Measurements from ENCODE around the gene EPHA5.

The EPHA5 gene

DNA sequence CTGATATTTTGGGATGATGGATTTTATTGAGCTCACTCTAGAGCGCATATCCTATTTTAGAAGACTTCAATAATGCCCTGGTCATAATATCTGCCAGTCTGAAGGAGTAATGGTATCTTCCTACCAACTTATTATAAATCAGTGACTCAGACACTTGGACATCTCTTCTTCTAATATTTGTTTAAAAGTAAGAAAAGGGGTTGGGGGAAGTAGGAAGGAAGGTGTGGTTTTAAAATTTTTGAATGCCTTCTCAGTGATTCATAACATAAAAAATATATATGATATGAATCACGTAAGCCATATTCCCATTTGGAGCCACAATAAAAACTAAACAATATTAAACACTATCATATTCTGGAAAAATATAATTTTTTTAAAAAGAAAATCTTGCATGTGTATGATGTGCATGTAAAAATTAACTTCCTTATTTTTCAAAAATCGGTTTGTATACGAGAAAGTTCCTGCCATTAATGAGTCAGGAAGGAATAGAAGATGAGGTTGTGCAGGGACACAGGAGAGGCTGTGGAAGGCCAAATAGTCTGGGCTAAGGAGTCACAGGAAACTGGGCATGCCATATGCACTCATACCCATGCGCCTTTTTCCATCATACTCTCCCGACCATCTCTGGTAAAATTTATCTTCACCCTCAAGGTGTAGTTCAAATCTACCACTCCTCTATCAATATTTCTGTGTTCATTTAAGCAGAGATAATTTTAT, 286.5 kb downstream of the EPHA5 start:
- Mint-ChIP-seq H3K36me3 (ENCODE audit: insufficient read depth) (no peaks in the 10 kb centered on the region), H3K27me3 (no peaks in the 10 kb centered on the region), H3K4me1 (no peaks in the 10 kb centered on the region), H3K4me3 (no peak overlapping the region), H3K9me3 (no peaks in the 10 kb centered on the region), H3K27ac (ENCODE audit: low read depth) (no peak overlapping the region)
- DNase-seq (ENCODE audit: low spot score in 2 of 2) (no peak), ATAC-seq (replicated peaks; ENCODE audit: extremely low read depth, poor library complexity, severe bottlenecking) (no peak)

DNA sequence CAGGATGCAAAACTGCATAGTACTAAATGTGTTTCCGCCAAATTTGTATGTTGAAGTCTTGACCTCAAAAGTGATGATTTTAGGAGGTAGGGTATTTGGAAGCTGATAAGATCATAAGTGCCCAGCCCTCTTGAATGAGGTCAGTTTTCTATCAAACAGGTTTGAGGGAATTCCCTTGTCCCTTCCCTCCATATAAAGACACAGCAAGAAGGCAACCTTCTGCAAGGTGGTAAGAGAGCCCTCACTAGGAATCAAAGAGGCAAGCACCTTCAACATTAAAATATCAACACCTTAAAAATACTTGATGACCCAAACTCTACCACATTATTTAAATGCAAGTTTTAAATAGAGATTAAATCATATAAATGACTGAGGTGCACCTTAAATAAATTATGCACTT, 288.6 kb downstream of the EPHA5 start:
- no peak for ATAC-seq (replicated peaks; ENCODE audit: extremely low read depth, poor library complexity, severe bottlenecking)
- H3K27me3 Mint-ChIP-seq, result no peaks in the 10 kb centered on the region

DNA sequence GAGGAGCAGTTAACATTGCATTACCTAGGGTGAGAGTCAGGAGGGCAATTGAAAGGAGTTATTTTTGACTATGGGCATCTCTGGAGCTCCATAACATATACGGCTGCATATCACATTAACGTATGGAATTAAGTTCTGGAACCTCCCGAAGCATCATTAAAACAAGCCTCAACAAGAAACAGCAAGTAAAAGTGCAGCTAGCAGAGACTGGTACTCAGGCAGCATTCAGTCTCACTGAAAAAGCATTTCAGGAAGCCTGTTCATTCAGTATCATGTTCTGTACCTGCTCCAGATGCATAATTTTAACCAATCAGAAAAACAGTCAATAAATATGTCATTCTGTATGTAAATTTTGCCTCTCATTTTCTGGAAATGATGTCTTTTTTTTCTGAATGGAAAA, 299.6 kb downstream of the EPHA5 start:
- no peak for DNase-seq (ENCODE audit: low spot score in 2 of 2)
- Mint-ChIP-seq H3K36me3 (ENCODE audit: insufficient read depth) (no peaks in the 10 kb centered on the region), H3K27ac (ENCODE audit: low read depth) (no peak overlapping the region), H3K27me3 (no peaks in the 10 kb centered on the region), H3K4me1 (no peaks in the 10 kb centered on the region), H3K4me3 (no peak overlapping the region), H3K9me3 (peaks cover 17% of the 10 kb centered on the region)
- no peak for ATAC-seq (replicated peaks; ENCODE audit: extremely low read depth, poor library complexity, severe bottlenecking)

More for the DNA sequence above, 288.6 kb downstream of the EPHA5 start:
- Mint-ChIP-seq H3K27ac (ENCODE audit: low read depth) (no peak overlapping the region), H3K4me3 (no peak overlapping the region), H3K9me3 (peaks cover 4% of the 10 kb centered on the region), H3K4me1 (no peaks in the 10 kb centered on the region), H3K36me3 (ENCODE audit: insufficient read depth) (no peaks in the 10 kb centered on the region)
- no peak for DNase-seq (ENCODE audit: low spot score in 2 of 2)

DNA sequence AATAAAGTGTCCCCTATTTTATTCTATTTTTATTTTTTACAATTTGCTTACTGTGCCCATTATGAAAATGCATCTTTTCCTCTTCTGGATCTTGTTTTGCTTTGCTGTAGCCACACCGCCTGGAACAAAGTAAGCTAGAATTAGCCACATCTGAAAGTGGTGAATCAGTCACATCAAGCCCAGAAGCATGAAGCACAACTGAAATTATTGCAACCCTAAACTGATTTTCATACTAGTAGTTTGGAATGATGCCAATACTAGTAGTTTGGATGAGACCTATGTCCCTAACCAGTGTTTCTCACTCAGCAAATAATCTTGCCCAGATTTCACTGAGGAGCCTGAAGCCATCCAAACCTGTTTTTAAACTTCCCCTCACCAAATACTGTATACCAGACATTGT, 303.0 kb downstream of the EPHA5 start:
- Mint-ChIP-seq H3K4me1 (no peaks in the 10 kb centered on the region), H3K4me3 (no peak overlapping the region), H3K27me3 (no peaks in the 10 kb centered on the region), H3K9me3 (peaks cover 22% of the 10 kb centered on the region), H3K36me3 (ENCODE audit: insufficient read depth) (no peaks in the 10 kb centered on the region), H3K27ac (ENCODE audit: low read depth) (no peak overlapping the region)
- DNase-seq (ENCODE audit: low spot score in 2 of 2) (no peak), ATAC-seq (replicated peaks; ENCODE audit: extremely low read depth, poor library complexity, severe bottlenecking) (no peak)

DNA sequence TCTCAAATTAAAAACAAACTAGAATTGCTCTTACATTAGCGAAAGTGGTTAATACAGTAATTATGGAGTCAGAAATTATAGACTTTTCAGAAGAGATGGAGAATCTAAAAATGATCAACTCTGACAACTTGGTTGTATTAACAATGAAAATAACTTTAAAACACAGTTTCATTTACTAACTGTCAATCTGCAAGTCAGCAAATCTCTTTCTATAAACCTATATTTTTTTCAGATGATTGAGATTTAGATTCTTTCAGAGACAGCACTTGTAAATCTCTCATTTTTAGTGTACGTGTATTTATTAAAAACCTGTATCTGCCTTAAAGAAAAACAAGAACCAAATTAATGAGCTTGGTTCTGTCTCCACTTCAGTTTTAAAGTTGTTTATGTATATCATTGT, 311.4 kb downstream of the EPHA5 start:
- Mint-ChIP-seq H3K4me1 (no peaks in the 10 kb centered on the region), H3K9me3 (peaks cover 6% of the 10 kb centered on the region), H3K36me3 (ENCODE audit: insufficient read depth) (no peaks in the 10 kb centered on the region), H3K4me3 (no peak overlapping the region), H3K27me3 (no peaks in the 10 kb centered on the region), H3K27ac (ENCODE audit: low read depth) (no peak overlapping the region)
- DNase-seq (ENCODE audit: low spot score in 2 of 2) (no peak), ATAC-seq (replicated peaks; ENCODE audit: extremely low read depth, poor library complexity, severe bottlenecking) (no peak)

DNA sequence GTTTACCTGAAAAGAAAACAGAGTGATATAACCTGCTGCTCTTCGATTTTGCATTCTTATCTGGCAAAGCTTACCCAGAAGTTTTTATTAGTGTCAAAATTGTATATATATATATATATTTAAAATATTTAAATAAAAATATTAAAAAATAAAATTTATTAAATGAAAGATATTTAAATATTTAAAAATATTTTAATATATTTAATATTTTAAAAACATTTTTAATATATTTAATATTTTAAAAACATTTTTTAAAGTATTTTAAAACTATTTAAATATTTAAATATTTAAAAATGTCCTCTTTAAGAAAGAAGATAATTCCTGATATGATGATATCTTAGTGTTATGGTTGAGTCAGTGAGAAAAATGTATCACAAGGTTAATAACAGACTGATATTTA, 317.2 kb downstream of the EPHA5 start:
- Mint-ChIP-seq H3K27ac (ENCODE audit: low read depth) (no peak overlapping the region), H3K4me3 (no peak overlapping the region), H3K27me3 (no peaks in the 10 kb centered on the region), H3K4me1 (no peaks in the 10 kb centered on the region), H3K36me3 (ENCODE audit: insufficient read depth) (no peaks in the 10 kb centered on the region), H3K9me3 (peaks cover 12% of the 10 kb centered on the region)
- DNase-seq (ENCODE audit: low spot score in 2 of 2), result no peak
- ATAC-seq (replicated peaks; ENCODE audit: extremely low read depth, poor library complexity, severe bottlenecking), result no peak

DNA sequence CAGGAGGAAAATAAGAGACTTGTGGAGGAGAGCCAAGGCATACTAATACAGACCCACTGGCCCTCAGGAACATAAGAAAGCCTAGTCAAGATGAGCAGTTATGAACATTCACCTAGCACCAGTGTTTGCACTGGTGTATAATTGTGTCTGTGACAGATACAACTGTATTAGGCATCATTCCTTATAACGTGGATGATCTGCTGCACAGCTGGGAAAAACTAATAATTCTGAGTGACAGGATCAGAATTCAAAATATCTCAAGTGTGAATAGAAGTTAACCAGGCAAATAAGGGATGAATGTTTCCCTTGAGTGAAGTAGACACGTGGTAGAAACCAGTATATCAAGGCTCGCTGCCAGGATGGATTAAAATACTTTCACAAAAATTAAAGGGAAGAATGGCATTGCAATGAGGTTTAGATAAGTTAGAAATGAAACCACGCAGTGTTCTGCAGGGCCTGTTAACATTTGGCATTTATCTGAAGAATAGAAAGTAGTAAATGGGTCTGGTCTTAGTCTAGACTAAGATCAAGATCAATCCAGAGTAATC, 325.9 kb downstream of the EPHA5 start:
- no peak overlapping the region for H3K27ac Mint-ChIP-seq (ENCODE audit: low read depth)
- H3K36me3 Mint-ChIP-seq (ENCODE audit: insufficient read depth), result no peaks in the 10 kb centered on the region
- ATAC-seq (replicated peaks; ENCODE audit: extremely low read depth, poor library complexity, severe bottlenecking), result no peak

DNA sequence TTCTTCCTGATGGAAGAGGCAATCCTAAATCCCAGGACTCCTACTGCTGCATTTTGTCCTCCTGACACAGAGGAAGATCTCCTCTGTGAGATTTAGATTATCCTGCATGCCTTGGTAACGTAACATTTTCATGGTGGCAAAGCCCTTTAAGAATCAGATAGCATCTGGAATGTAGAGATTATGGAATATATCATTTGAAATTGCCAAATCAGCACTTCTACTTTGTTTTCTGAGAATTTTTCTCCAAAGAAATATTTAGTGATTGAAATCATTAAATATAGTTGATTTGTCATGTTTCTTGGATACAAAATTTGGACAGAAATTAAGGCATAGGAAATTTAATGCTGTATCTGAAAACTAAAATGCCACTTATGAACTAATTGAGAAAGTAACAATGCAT, 326.9 kb downstream of the EPHA5 start:
- H3K4me1 Mint-ChIP-seq, result no peaks in the 10 kb centered on the region
- peaks cover 24% of the 10 kb centered on the region for H3K9me3 Mint-ChIP-seq
- DNase-seq (ENCODE audit: low spot score in 2 of 2) (no peak), ATAC-seq (replicated peaks; ENCODE audit: extremely low read depth, poor library complexity, severe bottlenecking) (no peak)
- H3K36me3 Mint-ChIP-seq (ENCODE audit: insufficient read depth), result no peaks in the 10 kb centered on the region
- H3K27me3 Mint-ChIP-seq, result no peaks in the 10 kb centered on the region
- H3K27ac Mint-ChIP-seq (ENCODE audit: low read depth), result no peak overlapping the region
- no peak overlapping the region for H3K4me3 Mint-ChIP-seq

More for the DNA sequence above, 325.9 kb downstream of the EPHA5 start:
- Mint-ChIP-seq H3K4me3 (no peak overlapping the region), H3K27me3 (no peaks in the 10 kb centered on the region), H3K4me1 (no peaks in the 10 kb centered on the region), H3K9me3 (peaks cover 24% of the 10 kb centered on the region)
- DNase-seq (ENCODE audit: low spot score in 2 of 2), result no peak

DNA sequence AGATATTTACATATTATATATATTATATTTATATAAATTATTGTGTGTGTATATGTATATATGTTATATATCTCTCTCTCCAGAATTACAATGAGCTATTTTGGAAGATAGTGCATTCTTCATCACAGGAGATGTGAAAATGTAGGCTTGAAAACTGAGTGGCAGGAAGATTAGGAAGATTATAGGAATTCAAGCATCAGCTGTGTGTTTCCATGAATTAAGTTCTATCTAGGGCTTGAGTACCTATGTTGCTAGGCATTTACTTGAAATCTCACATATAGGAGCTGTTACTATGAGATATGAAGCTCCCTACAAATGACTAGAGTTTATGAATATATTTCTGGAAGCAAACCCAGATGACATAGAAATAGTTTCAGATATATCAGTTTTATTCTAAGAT, 328.7 kb downstream of the EPHA5 start:
- DNase-seq (ENCODE audit: low spot score in 2 of 2), result no peak
- no peak for ATAC-seq (replicated peaks; ENCODE audit: extremely low read depth, poor library complexity, severe bottlenecking)
- Mint-ChIP-seq H3K27me3 (no peaks in the 10 kb centered on the region), H3K36me3 (ENCODE audit: insufficient read depth) (no peaks in the 10 kb centered on the region), H3K27ac (ENCODE audit: low read depth) (no peak overlapping the region), H3K9me3 (peaks cover 19% of the 10 kb centered on the region), H3K4me1 (no peaks in the 10 kb centered on the region), H3K4me3 (no peak overlapping the region)

DNA sequence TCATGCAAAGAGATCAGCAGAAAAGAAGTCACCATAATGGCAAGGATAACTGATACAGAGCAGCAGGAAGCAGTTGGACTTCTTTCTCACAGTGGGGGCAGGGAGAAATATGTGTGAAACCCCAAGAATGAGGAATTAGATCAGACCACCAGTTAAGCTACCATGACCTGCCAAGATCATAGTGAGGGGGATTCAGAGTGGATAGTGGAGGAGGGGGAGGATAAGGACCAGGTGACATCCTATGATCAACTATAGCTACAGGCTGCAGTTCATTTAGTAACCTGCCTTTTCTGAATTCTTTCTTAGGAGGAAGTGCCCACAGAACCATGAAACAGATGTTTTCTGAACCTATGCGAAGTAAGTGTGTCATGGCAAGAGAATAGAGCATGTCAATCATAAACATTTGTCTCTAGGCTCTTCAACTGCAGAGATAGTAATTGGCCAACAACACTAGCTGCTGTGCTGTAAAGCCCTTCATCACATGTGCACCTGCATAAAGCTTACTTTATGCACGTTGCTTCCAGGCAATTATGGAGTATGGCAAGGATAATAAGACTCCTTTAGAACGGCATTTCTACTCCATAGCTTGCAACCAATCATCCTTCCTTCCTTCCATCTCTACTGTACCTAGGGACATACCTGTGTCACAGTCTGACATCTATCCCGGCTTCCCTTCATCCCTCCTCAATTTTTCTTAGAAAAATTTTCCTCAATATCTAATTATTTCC, 329.7 kb downstream of the EPHA5 start:
- Mint-ChIP-seq H3K36me3 (ENCODE audit: insufficient read depth) (no peaks in the 10 kb centered on the region), H3K27ac (ENCODE audit: low read depth) (no peak overlapping the region)
- no peak for ATAC-seq (replicated peaks; ENCODE audit: extremely low read depth, poor library complexity, severe bottlenecking)

DNA sequence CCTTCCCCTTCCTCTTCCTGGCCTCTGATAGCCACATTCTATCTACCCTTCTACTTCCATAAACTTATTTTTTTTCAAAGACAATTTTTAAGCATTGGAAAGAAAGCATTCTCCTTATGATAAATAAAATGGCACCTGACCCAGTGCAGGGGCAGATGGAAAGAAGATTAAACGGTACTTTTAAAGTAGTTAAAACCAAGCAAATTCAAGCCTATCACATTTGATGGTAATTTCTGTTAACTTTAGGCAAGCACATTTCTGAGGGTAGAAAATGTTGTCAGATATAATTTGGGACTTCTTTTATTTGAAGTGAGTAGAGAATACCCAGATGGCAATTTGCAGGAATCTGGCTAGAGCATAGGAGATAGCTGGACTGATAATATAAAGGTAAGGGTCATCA, 332.9 kb downstream of the EPHA5 start:
- Mint-ChIP-seq H3K4me1 (no peaks in the 10 kb centered on the region), H3K36me3 (ENCODE audit: insufficient read depth) (no peaks in the 10 kb centered on the region), H3K9me3 (peaks cover 31% of the 10 kb centered on the region), H3K27ac (ENCODE audit: low read depth) (no peak overlapping the region), H3K27me3 (no peaks in the 10 kb centered on the region), H3K4me3 (no peak overlapping the region)
- ATAC-seq (replicated peaks; ENCODE audit: extremely low read depth, poor library complexity, severe bottlenecking), result no peak
- no peak for DNase-seq (ENCODE audit: low spot score in 2 of 2)

More for the DNA sequence above, 329.7 kb downstream of the EPHA5 start:
- DNase-seq (ENCODE audit: low spot score in 2 of 2), result no peak
- Mint-ChIP-seq H3K4me1 (no peaks in the 10 kb centered on the region), H3K27me3 (no peaks in the 10 kb centered on the region), H3K4me3 (no peak overlapping the region), H3K9me3 (peaks cover 24% of the 10 kb centered on the region)

DNA sequence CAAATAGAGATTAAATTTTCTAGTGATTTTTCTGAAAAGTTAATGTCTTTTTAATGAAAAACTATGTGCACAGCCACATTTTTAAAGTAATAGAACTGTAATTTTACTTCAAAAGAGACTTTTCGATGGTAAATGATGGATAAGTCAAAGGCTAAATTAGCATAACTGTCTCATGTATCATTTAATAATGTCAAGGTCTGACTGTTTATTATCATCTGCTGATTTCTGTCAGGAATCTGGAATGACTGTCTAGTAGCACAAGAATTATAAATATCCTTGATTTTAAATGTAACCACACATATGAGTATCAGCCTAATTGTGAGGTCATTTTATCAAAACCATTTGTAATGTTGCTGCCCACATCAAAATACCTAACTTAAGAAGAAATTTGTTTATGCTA, 333.8 kb downstream of the EPHA5 start:
- Mint-ChIP-seq H3K4me1 (no peaks in the 10 kb centered on the region), H3K27me3 (no peaks in the 10 kb centered on the region), H3K9me3 (peaks cover 30% of the 10 kb centered on the region), H3K4me3 (no peak overlapping the region), H3K36me3 (ENCODE audit: insufficient read depth) (no peaks in the 10 kb centered on the region), H3K27ac (ENCODE audit: low read depth) (no peak overlapping the region)
- ATAC-seq (replicated peaks; ENCODE audit: extremely low read depth, poor library complexity, severe bottlenecking) (no peak), DNase-seq (ENCODE audit: low spot score in 2 of 2) (no peak)

DNA sequence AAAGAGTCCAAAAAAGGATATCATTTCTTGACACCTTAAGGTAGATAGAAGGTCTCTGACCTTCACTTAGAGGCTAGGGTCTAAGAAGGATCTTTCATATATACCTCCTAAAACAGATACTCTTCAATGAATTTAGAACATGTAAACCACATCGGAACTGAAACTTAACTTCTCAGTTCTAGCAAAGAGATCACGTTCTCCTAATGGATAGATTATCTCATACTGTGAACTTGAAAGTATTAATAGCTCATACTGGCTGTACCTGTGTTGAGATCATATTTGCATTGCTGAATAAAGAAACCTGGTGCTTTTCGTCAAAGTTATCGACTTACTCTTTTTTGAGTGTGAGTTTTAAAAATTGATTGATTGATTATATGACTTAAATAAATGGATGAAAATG, 353.8 kb downstream of the EPHA5 start:
- no peaks in the 10 kb centered on the region for H3K36me3 Mint-ChIP-seq (ENCODE audit: insufficient read depth)
- no peak overlapping the region for H3K27ac Mint-ChIP-seq (ENCODE audit: low read depth)
- no peak for DNase-seq (ENCODE audit: low spot score in 2 of 2)
- H3K27me3 Mint-ChIP-seq, result no peaks in the 10 kb centered on the region
- no peaks in the 10 kb centered on the region for H3K4me1 Mint-ChIP-seq
- no peak overlapping the region for H3K4me3 Mint-ChIP-seq
- ATAC-seq (replicated peaks; ENCODE audit: extremely low read depth, poor library complexity, severe bottlenecking), result no peak
- peaks cover 11% of the 10 kb centered on the region for H3K9me3 Mint-ChIP-seq
